NCI-H524 (cell line): ENCODE data around the gene NDNF.

Experiments used
- DNase-seq, 2 experiments: peaks; one replicate each; lab custom pipeline; 2025; lab: John Stamatoyannopoulos, UW

NDNF gene

GRCh38 chr4:121072224-121073003 is at the start of gene NDNF:
NDNF (minus strand) TSS chr4:121072535; CDS start chr4:121045837, 26,698 bp downstream.
- peak in 1 of 2 experiments; percentile 32 for DNase-seq

- no peak for DNase-seq
These were observed 47.4 kb upstream of the NDNF start for GRCh38 chr4:121119715-121120114.

- no peak for DNase-seq
These were observed 46.0 kb upstream of the NDNF start for GRCh38 chr4:121118344-121118743.

- DNase-seq, result no peak
These were observed 42.4 kb upstream of the NDNF start for GRCh38 chr4:121114756-121115155.

- no peak for DNase-seq
These were observed 40.2 kb upstream of the NDNF start for GRCh38 chr4:121112530-121112929.

GRCh38 chr4:121108557-121108956 is 36.2 kb upstream of the NDNF start:
- DNase-seq, result no peak

- DNase-seq, result no peak
These were observed 35.2 kb upstream of the NDNF start for GRCh38 chr4:121107507-121107906.

GRCh38 chr4:121100093-121100775 is 27.9 kb upstream of the NDNF start:
- no peak for DNase-seq

- peak in 1 of 2 experiments; percentile 1 for DNase-seq
These were observed 25.9 kb upstream of the NDNF start for GRCh38 chr4:121098266-121098665.

- DNase-seq, result peak in 1 of 2 experiments; percentile 1
These were observed 24.3 kb upstream of the NDNF start for GRCh38 chr4:121096629-121097028.

GRCh38 chr4:121096191-121096590 is 23.9 kb upstream of the NDNF start:
- no peak for DNase-seq

- no peak for DNase-seq
These were observed 22.1 kb upstream of the NDNF start for GRCh38 chr4:121094297-121094966.

- no peak for DNase-seq
These were observed 20.9 kb upstream of the NDNF start for GRCh38 chr4:121093261-121093660.

GRCh38 chr4:121091941-121092340 is 19.6 kb upstream of the NDNF start:
- no peak for DNase-seq

GRCh38 chr4:121088867-121089266 is 16.5 kb upstream of the NDNF start:
- DNase-seq, result no peak

- DNase-seq, result no peak
These were observed 7.0 kb upstream of the NDNF start for GRCh38 chr4:121079376-121079775.

- no peak for DNase-seq
These were observed 5.2 kb upstream of the NDNF start for GRCh38 chr4:121077496-121077895.

GRCh38 chr4:121076416-121076815 is 4.1 kb upstream of the NDNF start:
- DNase-seq, result no peak

- no peak for DNase-seq
These were observed 1.5 kb upstream of the NDNF start for GRCh38 chr4:121073672-121074381.

- DNase-seq, result peak in 1 of 2 experiments; percentile 36
These were observed 685 bp upstream of the NDNF start for GRCh38 chr4:121073004-121073435.

- DNase-seq, result no peak
These were observed 603 bp downstream of the NDNF start for GRCh38 chr4:121071640-121072223.
